ENCODE results near the gene PKDCC. TPM values are rescaled to one million over a fixed set of nuclear protein-coding genes. Genes with fewer than 3 reads are reported as not detected.

PKDCC gene
- total RNA-seq, 2 donors from 2014 or later, result 25.7 to 93.9 TPM

- Histone ChIP-seq H3K9me3 (no peaks in the 10 kb centered on the region), H3K27me3 (no peaks in the 10 kb centered on the region), H3K36me3 (replicated peaks in 1 of 2; ENCODE audit: insufficient read depth in 1 of 2, low read depth in 2 of 2) (no peaks in the 10 kb centered on the region), H3K4me1 (no peaks in the 10 kb centered on the region), H3K27ac (no peak overlapping the region), H3K4me3 (no peak overlapping the region)
- DNase-seq (no peak), ATAC-seq (no peak)
- intact Hi-C loops (cut with DNase I), result no loop called here
- 55 to 62% methylated on average over 19 of the region's 19 CpGs for WGBS, 2 donors
- TF ChIP-seq POLR2A (IDR thresholded peaks at IDR 0.05), result no peak
- TF ChIP-seq, protein P1, sequence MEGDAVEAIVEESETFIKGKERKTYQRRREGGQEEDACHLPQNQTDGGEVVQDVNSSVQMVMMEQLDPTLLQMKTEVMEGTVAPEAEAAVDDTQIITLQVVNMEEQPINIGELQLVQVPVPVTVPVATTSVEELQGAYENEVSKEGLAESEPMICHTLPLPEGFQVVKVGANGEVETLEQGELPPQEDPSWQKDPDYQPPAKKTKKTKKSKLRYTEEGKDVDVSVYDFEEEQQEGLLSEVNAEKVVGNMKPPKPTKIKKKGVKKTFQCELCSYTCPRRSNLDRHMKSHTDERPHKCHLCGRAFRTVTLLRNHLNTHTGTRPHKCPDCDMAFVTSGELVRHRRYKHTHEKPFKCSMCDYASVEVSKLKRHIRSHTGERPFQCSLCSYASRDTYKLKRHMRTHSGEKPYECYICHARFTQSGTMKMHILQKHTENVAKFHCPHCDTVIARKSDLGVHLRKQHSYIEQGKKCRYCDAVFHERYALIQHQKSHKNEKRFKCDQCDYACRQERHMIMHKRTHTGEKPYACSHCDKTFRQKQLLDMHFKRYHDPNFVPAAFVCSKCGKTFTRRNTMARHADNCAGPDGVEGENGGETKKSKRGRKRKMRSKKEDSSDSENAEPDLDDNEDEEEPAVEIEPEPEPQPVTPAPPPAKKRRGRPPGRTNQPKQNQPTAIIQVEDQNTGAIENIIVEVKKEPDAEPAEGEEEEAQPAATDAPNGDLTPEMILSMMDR (IDR thresholded peaks at IDR 0.05), result no peak
These were observed 17.5 kb upstream of the PKDCC start for GRCh38 chr2:42030200-42030759.

GRCh38 chr2:42030829-42031228 lies 17.0 kb upstream of the PKDCC start:
- Histone ChIP-seq H3K9me3 (no peaks in the 10 kb centered on the region), H3K27me3 (no peaks in the 10 kb centered on the region), H3K4me1 (no peaks in the 10 kb centered on the region), H3K36me3 (replicated peaks in 1 of 2; ENCODE audit: insufficient read depth in 1 of 2, low read depth in 2 of 2) (no peaks in the 10 kb centered on the region), H3K4me3 (no peak overlapping the region), H3K27ac (no peak overlapping the region)
- ATAC-seq (no peak), DNase-seq (no peak)
- TF ChIP-seq, protein P1 (IDR thresholded peaks at IDR 0.05), result no peak
- TF ChIP-seq POLR2A (IDR thresholded peaks at IDR 0.05), result no peak
- WGBS, 2 donors, result 83 to 92% methylated on average over 1 of the region's 1 CpG
- intact Hi-C loops (cut with DNase I), result no loop called here

GRCh38 chr2:42031281-42032223 lies 16.3 kb upstream of the PKDCC start:
- TF ChIP-seq POLR2A (IDR thresholded peaks at IDR 0.05), result no peak
- TF ChIP-seq, protein P1 (IDR thresholded peaks at IDR 0.05), result no peak
- Histone ChIP-seq H3K9me3 (no peaks in the 10 kb centered on the region), H3K36me3 (replicated peaks in 1 of 2; ENCODE audit: insufficient read depth in 1 of 2, low read depth in 2 of 2) (no peaks in the 10 kb centered on the region), H3K27ac (no peak overlapping the region), H3K4me1 (no peaks in the 10 kb centered on the region), H3K27me3 (no peaks in the 10 kb centered on the region), H3K4me3 (no peak overlapping the region)
- ATAC-seq (no peak), DNase-seq (no peak)
- 62 to 64% methylated on average over 4 of the region's 4 CpGs for WGBS, 2 donors
- intact Hi-C loops (cut with DNase I), result no loop called here

DNA sequence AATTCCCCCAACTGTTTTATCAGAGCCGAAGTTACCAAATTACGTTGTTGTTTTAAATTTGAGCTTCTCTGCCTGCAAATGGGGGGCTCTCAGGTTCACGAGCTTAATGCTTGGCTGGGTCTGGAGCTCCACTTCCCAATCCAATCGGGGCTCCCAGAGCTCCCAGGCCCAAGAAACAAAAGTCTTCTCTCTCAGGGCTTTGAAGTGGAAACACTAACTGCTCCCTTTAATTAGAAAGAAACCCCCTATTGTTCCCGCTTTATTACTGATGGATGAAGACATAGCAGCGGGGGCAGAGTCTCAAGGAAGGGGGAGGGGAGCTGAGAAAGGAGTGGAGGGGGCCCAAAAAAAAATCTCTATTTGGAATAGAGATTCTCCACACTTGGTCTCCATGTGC lies 15.6 kb upstream of the PKDCC start:
- 57 to 60% methylated on average over 6 of the region's 6 CpGs for WGBS, 2 donors
- intact Hi-C loops (cut with DNase I), result no loop called here
- H3K36me3 ChIP-seq (replicated peaks in 1 of 2; ENCODE audit: insufficient read depth in 1 of 2, low read depth in 2 of 2), result no peaks in the 10 kb centered on the region
- no peaks in the 10 kb centered on the region for H3K4me1 ChIP-seq
- ATAC-seq (no peak), DNase-seq (no peak)
- no peak overlapping the region for H3K27ac ChIP-seq
- TF ChIP-seq, protein P1 (IDR thresholded peaks at IDR 0.05), result no peak
- TF ChIP-seq POLR2A (IDR thresholded peaks at IDR 0.05), result no peak
- H3K4me3 ChIP-seq, result no peak overlapping the region
- H3K9me3 ChIP-seq, result no peaks in the 10 kb centered on the region
- no peaks in the 10 kb centered on the region for H3K27me3 ChIP-seq

Measured in body of pancreas (tissue), 4 donors.